ENCODE data around the gene IMMT. TPM values are rescaled to one million over a fixed set of nuclear protein-coding genes. Genes with fewer than 3 reads are reported as not detected.

The IMMT gene
- total and polyA plus RNA-seq, 9 of the 15 experiments (the other 6 are each of a cell fraction or from before 2014, with no cell fraction given), result 119 to 294 (median 140) TPM

DNA sequence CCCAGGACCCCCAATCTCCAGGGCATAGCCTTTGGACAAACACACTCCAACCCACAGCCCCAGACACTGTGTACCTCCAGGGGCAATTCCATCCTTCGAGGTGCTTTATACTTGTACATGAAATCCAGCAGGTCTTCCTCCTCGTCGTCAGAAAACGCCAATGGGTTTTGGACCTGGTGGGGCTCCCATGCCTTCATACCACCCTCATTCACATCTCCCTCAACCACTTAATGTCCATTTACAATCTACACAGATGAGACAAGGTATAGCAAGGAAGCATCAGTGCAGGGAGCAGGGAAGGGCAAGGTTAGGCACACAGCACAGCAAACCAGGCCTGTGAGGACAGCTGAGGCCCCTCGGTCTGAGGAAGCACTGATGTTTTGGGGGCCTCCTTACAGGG lies 24.6 kb upstream of the IMMT start:
- CTCF ChIA-PET (ENCODE audit: low intra/inter-chr PET ratio), result interaction anchor here (1.1 kb wide), 1 partner anchor 148 kb away, joined by 20 read pairs; no protein-coding TSS in a partner anchor
- Histone ChIP-seq H3K9ac (ENCODE audit: insufficient read depth in 1 of 2, low read depth in 2 of 2, low read length in 2 of 2) (no peak overlapping the region), H3K4me2 (ENCODE audit: insufficient read depth, low read length) (no peak overlapping the region), H3K36me3 (ENCODE audit: control insufficient read depth, insufficient read depth, low read length) (no peaks in the 10 kb centered on the region), H3K9me1 (ENCODE audit: control insufficient read depth, insufficient read depth, low read length) (no peaks in the 10 kb centered on the region), H3K4me1 (replicated peaks in 1 of 2; ENCODE audit: control insufficient read depth in 2 of 2, insufficient read depth in 2 of 2, low read length in 2 of 2) (peaks cover 25 to 42% of the 10 kb centered on the region in 2 experiments; a peak in 3 of 5 replicates), H2AFZ (ENCODE audit: low read depth, low read length) (no peak overlapping the region), H3K4me3 (no peak overlapping the region), H3K9me3 (replicated peaks; ENCODE audit: control insufficient read depth, insufficient read depth, low read depth, low read length) (no peaks in the 10 kb centered on the region), H4K20me1 (replicated peaks; ENCODE audit: control insufficient read depth, insufficient read depth, low read length) (peaks cover 2% of the 10 kb centered on the region; the same call in 1 of the 2 replicates), H3K27me3 (ENCODE audit: control insufficient read depth in 2 of 2, insufficient read depth in 2 of 2, low read length in 2 of 2) (no peaks in the 10 kb centered on the region), H3K79me2 (ENCODE audit: control insufficient read depth, insufficient read depth, low read length) (no peaks in the 10 kb centered on the region; the same call in 2 of the 3 replicates), H3K27ac (ENCODE audit: extremely low read depth, low read depth, low read length) (no peak overlapping the region)
- BruUV-seq (replicated peaks), result no TSS peak
- ATAC-seq (no peak), FAIRE-seq (no peak), DNase-seq (ENCODE audit: extremely low read depth in 1 of 4, low spot score in 3 of 4) (no peak)
- in situ Hi-C loops (cut with MboI) (no loop called here), intact Hi-C loops (cut with micrococcal nuclease) (loop anchor here (5.0 to 10.0 kb wide), 2 partner anchors 133 to 395 kb away; no protein-coding TSS in a partner anchor)
- WGBS (ENCODE audit: insufficient coverage, low coverage, missing lambda C conversion rate), result 50% methylated on average over 5 of the region's 5 CpGs
- POLR2A ChIA-PET, result no interaction called here
- TF ChIP-seq SPI1 (IDR thresholded peaks at IDR 0.05; ENCODE audit: borderline replicate concordance, low read depth, low read length) (no peak), SUPT5H (IDR thresholded peaks at IDR 0.05) (no peak), RFX1 (IDR thresholded peaks at IDR 0.05) (no peak), MYNN (IDR thresholded peaks at IDR 0.05) (no peak), MYNN (CRISPR knock-in tag; IDR thresholded peaks at IDR 0.05) (no peak), RCOR1 (IDR thresholded peaks at IDR 0.05; ENCODE audit: borderline replicate concordance in 1 of 2, low read depth in 2 of 2, low read length in 2 of 2) (no peak), POLR3G (IDR thresholded peaks at IDR 0.05; ENCODE audit: extremely low read depth, insufficient read length, insufficient replicate concordance) (no peak), ZNF3 (CRISPR knock-in tag; IDR thresholded peaks at IDR 0.05) (no peak)
- TF ChIP-seq, protein P1, sequence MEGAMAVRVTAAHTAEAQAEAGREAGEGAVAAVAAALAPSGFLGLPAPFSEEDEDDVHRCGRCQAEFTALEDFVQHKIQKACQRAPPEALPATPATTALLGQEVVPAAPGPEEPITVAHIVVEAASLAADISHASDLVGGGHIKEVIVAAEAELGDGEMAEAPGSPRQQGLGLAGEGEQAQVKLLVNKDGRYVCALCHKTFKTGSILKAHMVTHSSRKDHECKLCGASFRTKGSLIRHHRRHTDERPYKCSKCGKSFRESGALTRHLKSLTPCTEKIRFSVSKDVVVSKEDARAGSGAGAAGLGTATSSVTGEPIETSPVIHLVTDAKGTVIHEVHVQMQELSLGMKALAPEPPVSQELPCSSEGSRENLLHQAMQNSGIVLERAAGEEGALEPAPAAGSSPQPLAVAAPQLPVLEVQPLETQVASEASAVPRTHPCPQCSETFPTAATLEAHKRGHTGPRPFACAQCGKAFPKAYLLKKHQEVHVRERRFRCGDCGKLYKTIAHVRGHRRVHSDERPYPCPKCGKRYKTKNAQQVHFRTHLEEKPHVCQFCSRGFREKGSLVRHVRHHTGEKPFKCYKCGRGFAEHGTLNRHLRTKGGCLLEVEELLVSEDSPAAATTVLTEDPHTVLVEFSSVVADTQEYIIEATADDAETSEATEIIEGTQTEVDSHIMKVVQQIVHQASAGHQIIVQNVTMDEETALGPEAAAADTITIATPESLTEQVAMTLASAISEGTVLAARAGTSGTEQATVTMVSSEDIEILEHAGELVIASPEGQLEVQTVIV (CRISPR knock-in tag; IDR thresholded peaks at IDR 0.05; ENCODE audit: borderline replicate concordance), result no peak
- TF ChIP-seq, protein P2, sequence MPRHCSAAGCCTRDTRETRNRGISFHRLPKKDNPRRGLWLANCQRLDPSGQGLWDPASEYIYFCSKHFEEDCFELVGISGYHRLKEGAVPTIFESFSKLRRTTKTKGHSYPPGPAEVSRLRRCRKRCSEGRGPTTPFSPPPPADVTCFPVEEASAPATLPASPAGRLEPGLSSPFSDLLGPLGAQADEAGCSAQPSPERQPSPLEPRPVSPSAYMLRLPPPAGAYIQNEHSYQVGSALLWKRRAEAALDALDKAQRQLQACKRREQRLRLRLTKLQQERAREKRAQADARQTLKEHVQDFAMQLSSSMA (CRISPR knock-in tag; IDR thresholded peaks at IDR 0.05), result no peak
- TF ChIP-seq, protein P3, sequence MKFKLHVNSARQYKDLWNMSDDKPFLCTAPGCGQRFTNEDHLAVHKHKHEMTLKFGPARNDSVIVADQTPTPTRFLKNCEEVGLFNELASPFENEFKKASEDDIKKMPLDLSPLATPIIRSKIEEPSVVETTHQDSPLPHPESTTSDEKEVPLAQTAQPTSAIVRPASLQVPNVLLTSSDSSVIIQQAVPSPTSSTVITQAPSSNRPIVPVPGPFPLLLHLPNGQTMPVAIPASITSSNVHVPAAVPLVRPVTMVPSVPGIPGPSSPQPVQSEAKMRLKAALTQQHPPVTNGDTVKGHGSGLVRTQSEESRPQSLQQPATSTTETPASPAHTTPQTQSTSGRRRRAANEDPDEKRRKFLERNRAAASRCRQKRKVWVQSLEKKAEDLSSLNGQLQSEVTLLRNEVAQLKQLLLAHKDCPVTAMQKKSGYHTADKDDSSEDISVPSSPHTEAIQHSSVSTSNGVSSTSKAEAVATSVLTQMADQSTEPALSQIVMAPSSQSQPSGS (CRISPR knock-in tag; IDR thresholded peaks at IDR 0.05), result no peak
- TF ChIP-seq, protein P4, sequence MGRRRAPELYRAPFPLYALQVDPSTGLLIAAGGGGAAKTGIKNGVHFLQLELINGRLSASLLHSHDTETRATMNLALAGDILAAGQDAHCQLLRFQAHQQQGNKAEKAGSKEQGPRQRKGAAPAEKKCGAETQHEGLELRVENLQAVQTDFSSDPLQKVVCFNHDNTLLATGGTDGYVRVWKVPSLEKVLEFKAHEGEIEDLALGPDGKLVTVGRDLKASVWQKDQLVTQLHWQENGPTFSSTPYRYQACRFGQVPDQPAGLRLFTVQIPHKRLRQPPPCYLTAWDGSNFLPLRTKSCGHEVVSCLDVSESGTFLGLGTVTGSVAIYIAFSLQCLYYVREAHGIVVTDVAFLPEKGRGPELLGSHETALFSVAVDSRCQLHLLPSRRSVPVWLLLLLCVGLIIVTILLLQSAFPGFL (CRISPR knock-in tag; IDR thresholded peaks at IDR 0.05), result no peak
- TF ChIP-seq, protein P5, sequence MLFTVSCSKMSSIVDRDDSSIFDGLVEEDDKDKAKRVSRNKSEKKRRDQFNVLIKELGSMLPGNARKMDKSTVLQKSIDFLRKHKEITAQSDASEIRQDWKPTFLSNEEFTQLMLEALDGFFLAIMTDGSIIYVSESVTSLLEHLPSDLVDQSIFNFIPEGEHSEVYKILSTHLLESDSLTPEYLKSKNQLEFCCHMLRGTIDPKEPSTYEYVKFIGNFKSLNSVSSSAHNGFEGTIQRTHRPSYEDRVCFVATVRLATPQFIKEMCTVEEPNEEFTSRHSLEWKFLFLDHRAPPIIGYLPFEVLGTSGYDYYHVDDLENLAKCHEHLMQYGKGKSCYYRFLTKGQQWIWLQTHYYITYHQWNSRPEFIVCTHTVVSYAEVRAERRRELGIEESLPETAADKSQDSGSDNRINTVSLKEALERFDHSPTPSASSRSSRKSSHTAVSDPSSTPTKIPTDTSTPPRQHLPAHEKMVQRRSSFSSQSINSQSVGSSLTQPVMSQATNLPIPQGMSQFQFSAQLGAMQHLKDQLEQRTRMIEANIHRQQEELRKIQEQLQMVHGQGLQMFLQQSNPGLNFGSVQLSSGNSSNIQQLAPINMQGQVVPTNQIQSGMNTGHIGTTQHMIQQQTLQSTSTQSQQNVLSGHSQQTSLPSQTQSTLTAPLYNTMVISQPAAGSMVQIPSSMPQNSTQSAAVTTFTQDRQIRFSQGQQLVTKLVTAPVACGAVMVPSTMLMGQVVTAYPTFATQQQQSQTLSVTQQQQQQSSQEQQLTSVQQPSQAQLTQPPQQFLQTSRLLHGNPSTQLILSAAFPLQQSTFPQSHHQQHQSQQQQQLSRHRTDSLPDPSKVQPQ (CRISPR knock-in tag; IDR thresholded peaks at IDR 0.05; ENCODE audit: borderline replicate concordance), result no peak
- TF ChIP-seq, protein P6, sequence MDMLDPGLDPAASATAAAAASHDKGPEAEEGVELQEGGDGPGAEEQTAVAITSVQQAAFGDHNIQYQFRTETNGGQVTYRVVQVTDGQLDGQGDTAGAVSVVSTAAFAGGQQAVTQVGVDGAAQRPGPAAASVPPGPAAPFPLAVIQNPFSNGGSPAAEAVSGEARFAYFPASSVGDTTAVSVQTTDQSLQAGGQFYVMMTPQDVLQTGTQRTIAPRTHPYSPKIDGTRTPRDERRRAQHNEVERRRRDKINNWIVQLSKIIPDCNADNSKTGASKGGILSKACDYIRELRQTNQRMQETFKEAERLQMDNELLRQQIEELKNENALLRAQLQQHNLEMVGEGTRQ (CRISPR knock-in tag; IDR thresholded peaks at IDR 0.05), result no peak

Data from K562 (cell line).